ENCODE measurements around the gene JAZF1. TPM values are rescaled to one million over a fixed set of nuclear protein-coding genes. Genes with fewer than 3 reads are reported as not detected.

The JAZF1 gene
- total and polyA plus RNA-seq, 2 of the 8 experiments (the other 6 are each of a cell fraction or from before 2014, with no cell fraction given), result 2.6 to 21.8 TPM

GRCh38 chr7:28006491-28006890 lies 174.1 kb downstream of the JAZF1 start (continued):
- TF ChIP-seq, protein P1, sequence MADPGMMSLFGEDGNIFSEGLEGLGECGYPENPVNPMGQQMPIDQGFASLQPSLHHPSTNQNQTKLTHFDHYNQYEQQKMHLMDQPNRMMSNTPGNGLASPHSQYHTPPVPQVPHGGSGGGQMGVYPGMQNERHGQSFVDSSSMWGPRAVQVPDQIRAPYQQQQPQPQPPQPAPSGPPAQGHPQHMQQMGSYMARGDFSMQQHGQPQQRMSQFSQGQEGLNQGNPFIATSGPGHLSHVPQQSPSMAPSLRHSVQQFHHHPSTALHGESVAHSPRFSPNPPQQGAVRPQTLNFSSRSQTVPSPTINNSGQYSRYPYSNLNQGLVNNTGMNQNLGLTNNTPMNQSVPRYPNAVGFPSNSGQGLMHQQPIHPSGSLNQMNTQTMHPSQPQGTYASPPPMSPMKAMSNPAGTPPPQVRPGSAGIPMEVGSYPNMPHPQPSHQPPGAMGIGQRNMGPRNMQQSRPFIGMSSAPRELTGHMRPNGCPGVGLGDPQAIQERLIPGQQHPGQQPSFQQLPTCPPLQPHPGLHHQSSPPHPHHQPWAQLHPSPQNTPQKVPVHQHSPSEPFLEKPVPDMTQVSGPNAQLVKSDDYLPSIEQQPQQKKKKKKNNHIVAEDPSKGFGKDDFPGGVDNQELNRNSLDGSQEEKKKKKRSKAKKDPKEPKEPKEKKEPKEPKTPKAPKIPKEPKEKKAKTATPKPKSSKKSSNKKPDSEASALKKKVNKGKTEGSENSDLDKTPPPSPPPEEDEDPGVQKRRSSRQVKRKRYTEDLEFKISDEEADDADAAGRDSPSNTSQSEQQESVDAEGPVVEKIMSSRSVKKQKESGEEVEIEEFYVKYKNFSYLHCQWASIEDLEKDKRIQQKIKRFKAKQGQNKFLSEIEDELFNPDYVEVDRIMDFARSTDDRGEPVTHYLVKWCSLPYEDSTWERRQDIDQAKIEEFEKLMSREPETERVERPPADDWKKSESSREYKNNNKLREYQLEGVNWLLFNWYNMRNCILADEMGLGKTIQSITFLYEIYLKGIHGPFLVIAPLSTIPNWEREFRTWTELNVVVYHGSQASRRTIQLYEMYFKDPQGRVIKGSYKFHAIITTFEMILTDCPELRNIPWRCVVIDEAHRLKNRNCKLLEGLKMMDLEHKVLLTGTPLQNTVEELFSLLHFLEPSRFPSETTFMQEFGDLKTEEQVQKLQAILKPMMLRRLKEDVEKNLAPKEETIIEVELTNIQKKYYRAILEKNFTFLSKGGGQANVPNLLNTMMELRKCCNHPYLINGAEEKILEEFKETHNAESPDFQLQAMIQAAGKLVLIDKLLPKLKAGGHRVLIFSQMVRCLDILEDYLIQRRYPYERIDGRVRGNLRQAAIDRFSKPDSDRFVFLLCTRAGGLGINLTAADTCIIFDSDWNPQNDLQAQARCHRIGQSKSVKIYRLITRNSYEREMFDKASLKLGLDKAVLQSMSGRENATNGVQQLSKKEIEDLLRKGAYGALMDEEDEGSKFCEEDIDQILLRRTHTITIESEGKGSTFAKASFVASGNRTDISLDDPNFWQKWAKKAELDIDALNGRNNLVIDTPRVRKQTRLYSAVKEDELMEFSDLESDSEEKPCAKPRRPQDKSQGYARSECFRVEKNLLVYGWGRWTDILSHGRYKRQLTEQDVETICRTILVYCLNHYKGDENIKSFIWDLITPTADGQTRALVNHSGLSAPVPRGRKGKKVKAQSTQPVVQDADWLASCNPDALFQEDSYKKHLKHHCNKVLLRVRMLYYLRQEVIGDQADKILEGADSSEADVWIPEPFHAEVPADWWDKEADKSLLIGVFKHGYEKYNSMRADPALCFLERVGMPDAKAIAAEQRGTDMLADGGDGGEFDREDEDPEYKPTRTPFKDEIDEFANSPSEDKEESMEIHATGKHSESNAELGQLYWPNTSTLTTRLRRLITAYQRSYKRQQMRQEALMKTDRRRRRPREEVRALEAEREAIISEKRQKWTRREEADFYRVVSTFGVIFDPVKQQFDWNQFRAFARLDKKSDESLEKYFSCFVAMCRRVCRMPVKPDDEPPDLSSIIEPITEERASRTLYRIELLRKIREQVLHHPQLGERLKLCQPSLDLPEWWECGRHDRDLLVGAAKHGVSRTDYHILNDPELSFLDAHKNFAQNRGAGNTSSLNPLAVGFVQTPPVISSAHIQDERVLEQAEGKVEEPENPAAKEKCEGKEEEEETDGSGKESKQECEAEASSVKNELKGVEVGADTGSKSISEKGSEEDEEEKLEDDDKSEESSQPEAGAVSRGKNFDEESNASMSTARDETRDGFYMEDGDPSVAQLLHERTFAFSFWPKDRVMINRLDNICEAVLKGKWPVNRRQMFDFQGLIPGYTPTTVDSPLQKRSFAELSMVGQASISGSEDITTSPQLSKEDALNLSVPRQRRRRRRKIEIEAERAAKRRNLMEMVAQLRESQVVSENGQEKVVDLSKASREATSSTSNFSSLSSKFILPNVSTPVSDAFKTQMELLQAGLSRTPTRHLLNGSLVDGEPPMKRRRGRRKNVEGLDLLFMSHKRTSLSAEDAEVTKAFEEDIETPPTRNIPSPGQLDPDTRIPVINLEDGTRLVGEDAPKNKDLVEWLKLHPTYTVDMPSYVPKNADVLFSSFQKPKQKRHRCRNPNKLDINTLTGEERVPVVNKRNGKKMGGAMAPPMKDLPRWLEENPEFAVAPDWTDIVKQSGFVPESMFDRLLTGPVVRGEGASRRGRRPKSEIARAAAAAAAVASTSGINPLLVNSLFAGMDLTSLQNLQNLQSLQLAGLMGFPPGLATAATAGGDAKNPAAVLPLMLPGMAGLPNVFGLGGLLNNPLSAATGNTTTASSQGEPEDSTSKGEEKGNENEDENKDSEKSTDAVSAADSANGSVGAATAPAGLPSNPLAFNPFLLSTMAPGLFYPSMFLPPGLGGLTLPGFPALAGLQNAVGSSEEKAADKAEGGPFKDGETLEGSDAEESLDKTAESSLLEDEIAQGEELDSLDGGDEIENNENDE (IDR thresholded peaks at IDR 0.05; ENCODE audit: insufficient replicate concordance, low read length), result no peak
- TF ChIP-seq SP4 (IDR thresholded peaks at IDR 0.05; ENCODE audit: low read length) (no peak), EZH2 (IDR thresholded peaks at IDR 0.05; ENCODE audit: low read depth, low read length, severe bottlenecking) (no peak), RBBP5 (IDR thresholded peaks at IDR 0.05; ENCODE audit: borderline replicate concordance, low read depth, low read length) (no peak), CTCF (IDR thresholded peaks at IDR 0.05; ENCODE audit: control extremely low read depth in 1 of 3, insufficient read depth in 1 of 3, low read depth in 1 of 3, low read length in 3 of 3) (no peak), JUN (IDR thresholded peaks at IDR 0.05; ENCODE audit: low read depth, low read length) (no peak), SIRT6 (IDR thresholded peaks at IDR 0.05; ENCODE audit: low read length) (no peak)

Measured in H1 (cell line).